Liver (tissue), 9 donors: Measurements from ENCODE around the gene ECEL1. TPM values are rescaled to one million over a fixed set of nuclear protein-coding genes. Genes with fewer than 3 reads are reported as not detected.

ENCODE experiments used
- DNase-seq: peaks from one replicate; pipeline ENCODE4 v3.0.0-alpha.2; 2017; ENCODE audit warnings: low spot score
- H3K27ac ChIP-seq, 2 donors: one replicate each; pipeline ENCODE4 v1.7.0; 2013; ENCODE audit warnings: inconsistent platforms in 2 of 2, low read length in 2 of 2, control low read depth in 1 of 2, low read depth in 1 of 2, mild to moderate bottlenecking in 1 of 2
- H3K27me3 ChIP-seq, 4 donors: one replicate each; pipeline versions ENCODE4 v1.6.1 to v1.7.0; 2013; ENCODE audit warnings: low read length in 3 of 4, inconsistent platforms in 1 of 4, mild to moderate bottlenecking in 1 of 4, moderate library complexity in 1 of 4; ENCODE audit not compliant: control insufficient read depth in 4 of 4, insufficient read depth in 4 of 4
- H3K36me3 ChIP-seq, 4 donors: one replicate each; pipeline versions ENCODE4 v1.6.1 to v1.7.0; 2013; ENCODE audit warnings: low read length in 3 of 4, mild to moderate bottlenecking in 3 of 4, low read depth in 1 of 4, moderate library complexity in 1 of 4; ENCODE audit not compliant: control insufficient read depth in 4 of 4, insufficient read depth in 3 of 4
- H3K4me1 ChIP-seq, 4 donors: one replicate each; pipeline versions ENCODE4 v1.6.1 to v1.7.0; 2013; ENCODE audit warnings: low read length in 3 of 4, mild to moderate bottlenecking in 3 of 4, moderate library complexity in 1 of 4; ENCODE audit not compliant: control insufficient read depth in 4 of 4, insufficient read depth in 4 of 4
- H3K4me3 ChIP-seq, 3 donors: one replicate each; pipeline versions ENCODE4 v1.6.1 to v1.7.0; 2013; ENCODE audit warnings: low read length in 3 of 3, control low read depth in 1 of 3, low read depth in 1 of 3, mild to moderate bottlenecking in 1 of 3
- H3K9ac ChIP-seq, 2 donors: one replicate each; pipeline ENCODE4 v1.7.0; 2013; ENCODE audit warnings: low read length in 2 of 2, mild to moderate bottlenecking in 2 of 2, moderate library complexity in 2 of 2, control low read depth in 1 of 2, low read depth in 1 of 2
- H3K9me3 ChIP-seq, 4 donors: one replicate each; pipeline versions ENCODE4 v1.6.1 to v1.7.0; 2013; ENCODE audit warnings: low read length in 3 of 4; ENCODE audit not compliant: control insufficient read depth in 4 of 4
- EGR1 ChIP-seq, 2 donors: IDR thresholded peaks; 2 replicates each; pipeline ENCODE4 v1.6.1; 2016 to 2018; ENCODE audit warnings: antibody characterized with exemption in 2 of 2, low read depth in 2 of 2
- FOXA1 ChIP-seq: IDR thresholded peaks from 2 replicates; pipeline ENCODE4 v1.6.1; 2016; ENCODE audit warnings: antibody characterized with exemption
- FOXA2 ChIP-seq: IDR thresholded peaks from 2 replicates; pipeline ENCODE4 v1.6.1; 2016; ENCODE audit warnings: antibody characterized with exemption
- GABPA ChIP-seq, 2 donors: IDR thresholded peaks in 1 of 2; conservative IDR thresholded peaks in 1 of 2; 2 replicates each; pipeline ENCODE4 v1.6.1; 2016; ENCODE audit warnings: antibody characterized with exemption in 2 of 2, mild to moderate bottlenecking in 1 of 2, moderate library complexity in 1 of 2
- HNF4A ChIP-seq, 2 donors: conservative IDR thresholded peaks; 2 replicates each; pipeline ENCODE4 v1.6.1; 2016; ENCODE audit warnings: antibody characterized with exemption in 2 of 2, mild to moderate bottlenecking in 2 of 2
- HNF4G ChIP-seq: IDR thresholded peaks from 2 replicates; pipeline ENCODE4 v1.6.1; 2016; ENCODE audit warnings: antibody characterized with exemption
- JUND ChIP-seq, 2 donors: IDR thresholded peaks; 2 replicates each; pipeline ENCODE4 v1.6.1; 2016; ENCODE audit warnings: antibody characterized with exemption in 2 of 2
- NR2F2 ChIP-seq: IDR thresholded peaks from 2 replicates; pipeline ENCODE4 v1.6.1; 2016; ENCODE audit warnings: antibody characterized with exemption
- RXRA ChIP-seq, 2 donors: IDR thresholded peaks; 2 replicates each; pipeline ENCODE4 v1.6.1; 2017 to 2018; ENCODE audit warnings: antibody characterized with exemption in 2 of 2, mild to moderate bottlenecking in 1 of 2
- SP1 ChIP-seq: IDR thresholded peaks from 2 replicates; pipeline ENCODE4 v1.6.1; 2018; ENCODE audit warnings: antibody characterized with exemption, mild to moderate bottlenecking
- YY1 ChIP-seq: IDR thresholded peaks from 2 replicates; pipeline ENCODE4 v1.6.1; 2016; ENCODE audit warnings: antibody characterized with exemption, mild to moderate bottlenecking
- WGBS: extraction: QIAGEN DNeasy Blood & Tissue Kit; methylation state at CpG from one replicate; pipeline ENCODE4 v1.1.7; 2013; 5-methylcytosine and 5-hydroxymethylcytosine counted together
- polyA plus RNA-seq, 2 donors: library from polyadenylated mRNA; stranded (reverse) in 1 of 2; unstranded in 1 of 2; fragments of 200-250 nt in 1 of 2; fragments of >200 nt in 1 of 2; fragmentation: Nextera tagmentation in 1 of 2; extraction: Ambion mirVana in 1 of 2; gene quantifications; one replicate each; pipeline versions ENCODE4 v1.2.1 to v1.2.3, GENCODE V29; 2013 to 2015
- total RNA-seq, 2 donors: library from RNA; depleted of rRNA; stranded (reverse); fragments of >200 nt; gene quantifications; one replicate each; pipeline ENCODE4 v1.2.3, GENCODE V29; 2014
- TF ChIP-seq, protein P1 (sequence below): IDR thresholded peaks from 2 replicates; pipeline ENCODE4 v1.6.1; 2016; ENCODE audit warnings: antibody characterized with exemption
- TF ChIP-seq, protein P2 (sequence below): IDR thresholded peaks from 2 replicates; pipeline ENCODE4 v1.6.1; 2016; ENCODE audit warnings: antibody characterized with exemption, mild to moderate bottlenecking
- TF ChIP-seq, protein P3 (sequence below): IDR thresholded peaks from 2 replicates; pipeline ENCODE4 v1.6.1; 2016; ENCODE audit warnings: antibody characterized with exemption
- donor health status: healthy.
- donor health status: healthy.
- donor health status: healthy.
- donor health status: healthy.
- donor health status: healthy.

Gene ECEL1
- total and polyA plus RNA-seq, 4 donors, result 0.67 to 1.8 TPM; not detected in 2

DNA sequence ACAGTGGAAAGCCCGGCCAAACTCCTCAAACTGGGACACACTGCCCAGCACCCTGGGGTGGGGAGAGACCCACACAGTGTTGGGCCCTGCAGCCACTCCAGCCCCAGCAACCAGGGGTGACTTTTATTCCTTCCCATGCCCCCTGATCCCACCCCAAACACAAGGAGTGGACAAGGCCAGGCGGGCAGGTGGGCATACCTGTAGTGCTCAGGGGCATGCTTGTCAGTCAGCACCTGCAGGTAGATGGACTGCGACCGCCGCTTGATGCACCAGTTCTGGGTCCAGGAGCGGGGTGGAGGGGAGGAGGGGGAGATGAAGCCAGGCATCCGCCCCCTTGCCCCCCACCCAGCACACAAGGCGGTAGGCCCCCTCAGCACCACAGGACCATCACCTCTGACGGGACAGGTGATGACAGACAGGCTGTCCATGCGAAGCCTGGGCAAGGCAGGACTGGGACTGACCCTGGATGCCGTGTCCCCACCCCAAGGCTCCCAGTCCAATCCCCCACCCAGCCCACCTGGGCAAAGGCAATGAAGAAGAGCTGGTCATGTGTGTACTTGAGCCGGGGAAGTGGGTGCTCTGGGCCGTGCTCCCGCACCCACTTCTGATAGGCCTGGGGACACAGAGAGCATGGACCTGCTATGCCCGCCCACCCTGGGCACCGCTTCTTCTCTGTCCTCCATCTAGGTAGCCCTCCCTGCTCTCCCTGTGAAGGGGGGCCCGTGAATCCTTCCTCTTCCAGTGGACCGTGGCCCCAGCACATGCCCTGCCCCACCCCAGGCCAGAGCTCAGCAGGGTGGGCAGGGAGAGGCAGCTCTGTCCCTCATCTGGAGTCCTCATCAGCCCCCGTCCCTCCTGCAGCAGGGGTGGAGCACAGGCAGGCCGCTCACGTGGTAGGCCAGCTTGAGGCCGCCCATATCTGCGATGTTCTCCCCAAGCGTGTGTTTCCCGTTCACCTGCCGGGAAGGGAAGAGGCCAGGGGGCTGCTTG lies 7.1 kb downstream of the ECEL1 start:
- Histone ChIP-seq H3K4me3 (no peak overlapping the region), H3K36me3 (no peaks in the 10 kb centered on the region), H3K9ac (no peak overlapping the region), H3K4me1 (peaks cover 0 to 4% (median under 1%) of the 10 kb centered on the region in 4 donors), H3K9me3 (no peaks in the 10 kb centered on the region), H3K27me3 (peaks cover 0 to 6% (median 2%) of the 10 kb centered on the region in 4 donors), H3K27ac (no peak overlapping the region)
- no peak for DNase-seq
- no peak for TF ChIP-seq FOXA2
- no peak for TF ChIP-seq RXRA (IDR thresholded peaks at IDR 0.05)
- no peak for TF ChIP-seq HNF4G
- TF ChIP-seq YY1, result no peak
- TF ChIP-seq NR2F2, result no peak
- TF ChIP-seq, protein P1, sequence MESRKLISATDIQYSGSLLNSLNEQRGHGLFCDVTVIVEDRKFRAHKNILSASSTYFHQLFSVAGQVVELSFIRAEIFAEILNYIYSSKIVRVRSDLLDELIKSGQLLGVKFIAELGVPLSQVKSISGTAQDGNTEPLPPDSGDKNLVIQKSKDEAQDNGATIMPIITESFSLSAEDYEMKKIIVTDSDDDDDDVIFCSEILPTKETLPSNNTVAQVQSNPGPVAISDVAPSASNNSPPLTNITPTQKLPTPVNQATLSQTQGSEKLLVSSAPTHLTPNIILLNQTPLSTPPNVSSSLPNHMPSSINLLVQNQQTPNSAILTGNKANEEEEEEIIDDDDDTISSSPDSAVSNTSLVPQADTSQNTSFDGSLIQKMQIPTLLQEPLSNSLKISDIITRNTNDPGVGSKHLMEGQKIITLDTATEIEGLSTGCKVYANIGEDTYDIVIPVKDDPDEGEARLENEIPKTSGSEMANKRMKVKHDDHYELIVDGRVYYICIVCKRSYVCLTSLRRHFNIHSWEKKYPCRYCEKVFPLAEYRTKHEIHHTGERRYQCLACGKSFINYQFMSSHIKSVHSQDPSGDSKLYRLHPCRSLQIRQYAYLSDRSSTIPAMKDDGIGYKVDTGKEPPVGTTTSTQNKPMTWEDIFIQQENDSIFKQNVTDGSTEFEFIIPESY, result no peak
- TF ChIP-seq, protein P2, sequence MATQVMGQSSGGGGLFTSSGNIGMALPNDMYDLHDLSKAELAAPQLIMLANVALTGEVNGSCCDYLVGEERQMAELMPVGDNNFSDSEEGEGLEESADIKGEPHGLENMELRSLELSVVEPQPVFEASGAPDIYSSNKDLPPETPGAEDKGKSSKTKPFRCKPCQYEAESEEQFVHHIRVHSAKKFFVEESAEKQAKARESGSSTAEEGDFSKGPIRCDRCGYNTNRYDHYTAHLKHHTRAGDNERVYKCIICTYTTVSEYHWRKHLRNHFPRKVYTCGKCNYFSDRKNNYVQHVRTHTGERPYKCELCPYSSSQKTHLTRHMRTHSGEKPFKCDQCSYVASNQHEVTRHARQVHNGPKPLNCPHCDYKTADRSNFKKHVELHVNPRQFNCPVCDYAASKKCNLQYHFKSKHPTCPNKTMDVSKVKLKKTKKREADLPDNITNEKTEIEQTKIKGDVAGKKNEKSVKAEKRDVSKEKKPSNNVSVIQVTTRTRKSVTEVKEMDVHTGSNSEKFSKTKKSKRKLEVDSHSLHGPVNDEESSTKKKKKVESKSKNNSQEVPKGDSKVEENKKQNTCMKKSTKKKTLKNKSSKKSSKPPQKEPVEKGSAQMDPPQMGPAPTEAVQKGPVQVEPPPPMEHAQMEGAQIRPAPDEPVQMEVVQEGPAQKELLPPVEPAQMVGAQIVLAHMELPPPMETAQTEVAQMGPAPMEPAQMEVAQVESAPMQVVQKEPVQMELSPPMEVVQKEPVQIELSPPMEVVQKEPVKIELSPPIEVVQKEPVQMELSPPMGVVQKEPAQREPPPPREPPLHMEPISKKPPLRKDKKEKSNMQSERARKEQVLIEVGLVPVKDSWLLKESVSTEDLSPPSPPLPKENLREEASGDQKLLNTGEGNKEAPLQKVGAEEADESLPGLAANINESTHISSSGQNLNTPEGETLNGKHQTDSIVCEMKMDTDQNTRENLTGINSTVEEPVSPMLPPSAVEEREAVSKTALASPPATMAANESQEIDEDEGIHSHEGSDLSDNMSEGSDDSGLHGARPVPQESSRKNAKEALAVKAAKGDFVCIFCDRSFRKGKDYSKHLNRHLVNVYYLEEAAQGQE, result no peak
- 83% methylated on average over 26 of the region's 26 CpGs for WGBS

DNA sequence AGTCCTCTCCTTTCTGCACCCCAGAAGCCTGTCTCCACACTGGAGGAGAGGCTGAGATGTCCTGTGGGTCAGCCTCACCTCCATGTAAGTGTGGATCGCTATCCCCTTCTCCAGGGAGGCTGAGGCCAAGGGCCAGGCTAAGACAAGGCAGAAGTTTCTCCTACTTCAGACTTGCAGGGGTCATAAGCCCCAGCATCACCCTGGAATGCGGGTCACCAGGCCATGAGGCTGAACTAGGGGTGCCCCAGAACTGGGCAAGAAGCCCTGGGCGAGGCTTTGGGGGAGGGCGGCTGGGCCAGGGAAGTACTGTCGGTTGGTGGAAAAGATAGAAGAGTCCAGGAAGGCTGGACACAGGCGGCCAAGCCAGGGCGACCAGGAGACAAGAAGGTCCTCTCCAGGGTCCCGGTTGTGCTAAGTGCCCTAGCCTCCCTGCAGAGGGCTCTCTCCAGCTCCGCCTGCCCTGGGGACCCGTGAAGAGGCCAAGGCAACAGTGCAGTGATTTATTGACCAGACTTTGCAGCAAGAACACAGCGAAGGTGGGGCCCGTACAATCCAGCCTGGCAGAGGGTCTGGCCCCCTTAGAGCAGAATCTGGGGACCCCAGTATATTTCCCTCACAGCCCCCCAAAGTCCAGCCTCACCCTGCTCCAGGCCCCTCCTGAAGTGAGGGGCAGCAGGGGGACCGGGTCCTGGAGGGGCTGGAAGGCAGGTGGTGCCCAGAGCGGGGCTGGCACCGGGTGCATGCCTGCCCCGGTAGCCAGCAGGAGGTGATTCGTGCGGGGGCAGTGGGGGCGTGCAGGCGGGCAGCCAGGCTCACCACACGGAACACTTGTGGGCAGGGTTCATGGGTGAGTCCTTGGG lies 8.1 kb downstream of the ECEL1 start:
- peaks cover 0 to 8% (median 2%) of the 10 kb centered on the region in 4 donors for H3K27me3 ChIP-seq
- WGBS, result 77% methylated on average over 21 of the region's 21 CpGs
- TF ChIP-seq JUND (IDR thresholded peaks at IDR 0.05), result no peak
- TF ChIP-seq RXRA (IDR thresholded peaks at IDR 0.05), result no peak
- no peak for TF ChIP-seq GABPA (IDR thresholded peaks at IDR 0.05 in 1 of 2, conservative IDR thresholded peaks at IDR 0.05 in 1 of 2)
- no peak for TF ChIP-seq EGR1 (IDR thresholded peaks at IDR 0.05; ENCODE audit: low read depth in 2 of 2)
- no peak for TF ChIP-seq FOXA2
- TF ChIP-seq YY1, result no peak
- TF ChIP-seq, protein P3, sequence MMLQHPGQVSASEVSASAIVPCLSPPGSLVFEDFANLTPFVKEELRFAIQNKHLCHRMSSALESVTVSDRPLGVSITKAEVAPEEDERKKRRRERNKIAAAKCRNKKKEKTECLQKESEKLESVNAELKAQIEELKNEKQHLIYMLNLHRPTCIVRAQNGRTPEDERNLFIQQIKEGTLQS, result no peak
- no peak for TF ChIP-seq HNF4G
- TF ChIP-seq, protein P2, result no peak
- TF ChIP-seq, protein P1, result no peak
- no peak for TF ChIP-seq SP1
- no peak for TF ChIP-seq FOXA1
- no peak for TF ChIP-seq HNF4A (conservative IDR thresholded peaks at IDR 0.05)
- no peak for TF ChIP-seq NR2F2
- H3K4me1 ChIP-seq, result no peaks in the 10 kb centered on the region
- DNase-seq, result no peak
- no peaks in the 10 kb centered on the region for H3K9me3 ChIP-seq
- no peak overlapping the region for H3K27ac ChIP-seq
- H3K36me3 ChIP-seq, result no peaks in the 10 kb centered on the region
- no peak overlapping the region for H3K4me3 ChIP-seq
- H3K9ac ChIP-seq, result no peak overlapping the region
